ENCODE data around the gene RWDD3.

The RWDD3 gene

DNA sequence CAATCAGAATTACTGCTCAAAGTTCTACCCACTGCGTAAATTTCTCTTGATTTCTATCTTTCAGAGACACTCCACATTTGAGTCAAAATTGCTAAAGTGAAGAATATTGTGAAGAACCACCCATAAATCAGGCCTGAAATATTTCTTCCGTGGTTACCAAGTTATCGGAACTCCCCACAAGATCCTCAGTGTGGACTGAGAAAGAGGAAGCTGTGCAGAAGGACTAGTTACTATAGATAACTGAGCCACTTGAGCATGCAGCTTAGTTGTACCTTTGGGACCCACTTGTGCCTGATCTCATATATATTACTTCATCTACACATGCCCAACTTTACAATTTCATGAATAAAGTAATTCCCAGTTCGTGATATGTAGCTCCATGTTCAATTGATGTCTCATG, 18.4 kb downstream of the RWDD3 start:
- Histone ChIP-seq H3K9me3 (ENCODE audit: control insufficient read depth, insufficient read depth, low read depth, low read length) (no peaks in the 10 kb centered on the region), H3K9ac (ENCODE audit: low read length) (no peak overlapping the region), H3K27ac (ENCODE audit: low read depth, low read length) (no peak overlapping the region), H3K4me1 (ENCODE audit: control insufficient read depth, insufficient read depth, low read length) (no peaks in the 10 kb centered on the region), H3K27me3 (ENCODE audit: control insufficient read depth, insufficient read depth, low read length) (no peaks in the 10 kb centered on the region), H3K36me3 (ENCODE audit: control insufficient read depth, insufficient read depth, low read length) (peaks cover 5% of the 10 kb centered on the region; the same call in 1 of the 2 replicates), H3K4me3 (ENCODE audit: low read depth, low read length) (no peak overlapping the region)

GRCh38 chr1:95254959-95255358, 20.9 kb downstream of the RWDD3 start:
- no peak overlapping the region for H3K27ac ChIP-seq (ENCODE audit: low read depth, low read length)
- H3K4me1 ChIP-seq (ENCODE audit: control insufficient read depth, insufficient read depth, low read length) = no peaks in the 10 kb centered on the region
- no peaks in the 10 kb centered on the region for H3K9me3 ChIP-seq (ENCODE audit: control insufficient read depth, insufficient read depth, low read depth, low read length)
- peaks cover 5% of the 10 kb centered on the region; the same call in 1 of the 2 replicates for H3K36me3 ChIP-seq (ENCODE audit: control insufficient read depth, insufficient read depth, low read length)
- H3K27me3 ChIP-seq (ENCODE audit: control insufficient read depth, insufficient read depth, low read length) = no peaks in the 10 kb centered on the region
- no peak overlapping the region for H3K9ac ChIP-seq (ENCODE audit: low read length)
- H3K4me3 ChIP-seq (ENCODE audit: low read depth, low read length) = no peak overlapping the region

- no peaks in the 10 kb centered on the region for H3K4me1 ChIP-seq (ENCODE audit: control insufficient read depth, insufficient read depth, low read length)
- no peaks in the 10 kb centered on the region for H3K9me3 ChIP-seq (ENCODE audit: control insufficient read depth, insufficient read depth, low read depth, low read length)
- no peaks in the 10 kb centered on the region for H3K27me3 ChIP-seq (ENCODE audit: control insufficient read depth, insufficient read depth, low read length)
- H3K36me3 ChIP-seq (ENCODE audit: control insufficient read depth, insufficient read depth, low read length) = peaks cover 5% of the 10 kb centered on the region; the same call in 1 of the 2 replicates
- no peak overlapping the region for H3K9ac ChIP-seq (ENCODE audit: low read length)
- no peak overlapping the region for H3K27ac ChIP-seq (ENCODE audit: low read depth, low read length)
- H3K4me3 ChIP-seq (ENCODE audit: low read depth, low read length) = no peak overlapping the region
These were observed 21.8 kb downstream of the RWDD3 start for GRCh38 chr1:95255826-95256225.

DNA sequence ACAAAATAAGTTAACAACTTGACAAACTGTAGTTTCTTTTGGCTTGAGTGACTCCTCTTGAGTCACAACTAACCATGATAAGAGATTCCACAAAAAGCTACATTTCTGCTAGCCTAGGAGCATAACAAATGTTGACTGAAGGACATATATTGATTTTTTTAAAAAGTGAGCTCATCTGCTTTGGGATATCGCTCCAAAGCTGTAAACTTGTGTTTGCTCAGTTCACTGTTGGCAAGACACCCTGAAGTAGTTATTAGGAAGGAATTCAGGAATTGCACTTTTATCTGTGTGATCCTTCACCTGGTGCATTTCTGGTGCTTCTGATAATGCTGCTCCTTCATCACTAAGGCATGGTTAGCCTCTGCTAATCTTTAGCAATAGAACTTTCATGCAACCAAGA, 23.7 kb downstream of the RWDD3 start:
- Histone ChIP-seq H3K9me3 (ENCODE audit: control insufficient read depth, insufficient read depth, low read depth, low read length) (no peaks in the 10 kb centered on the region), H3K27me3 (ENCODE audit: control insufficient read depth, insufficient read depth, low read length) (no peaks in the 10 kb centered on the region)

GRCh38 chr1:95259245-95259644, 25.2 kb downstream of the RWDD3 start:
- H3K27me3 ChIP-seq (ENCODE audit: control insufficient read depth, insufficient read depth, low read length) = no peaks in the 10 kb centered on the region
- H3K4me1 ChIP-seq (ENCODE audit: control insufficient read depth, insufficient read depth, low read length) = no peaks in the 10 kb centered on the region
- no peak overlapping the region for H3K27ac ChIP-seq (ENCODE audit: low read depth, low read length)
- H3K4me3 ChIP-seq (ENCODE audit: low read depth, low read length) = no peak overlapping the region
- H3K9ac ChIP-seq (ENCODE audit: low read length) = no peak overlapping the region
- H3K36me3 ChIP-seq (ENCODE audit: control insufficient read depth, insufficient read depth, low read length) = no peaks in the 10 kb centered on the region
- no peaks in the 10 kb centered on the region for H3K9me3 ChIP-seq (ENCODE audit: control insufficient read depth, insufficient read depth, low read depth, low read length)

More for the DNA sequence above, 23.7 kb downstream of the RWDD3 start:
- Histone ChIP-seq H3K36me3 (ENCODE audit: control insufficient read depth, insufficient read depth, low read length) (no peaks in the 10 kb centered on the region), H3K4me1 (ENCODE audit: control insufficient read depth, insufficient read depth, low read length) (no peaks in the 10 kb centered on the region), H3K4me3 (ENCODE audit: low read depth, low read length) (no peak overlapping the region), H3K9ac (ENCODE audit: low read length) (no peak overlapping the region), H3K27ac (ENCODE audit: low read depth, low read length) (no peak overlapping the region)

DNA sequence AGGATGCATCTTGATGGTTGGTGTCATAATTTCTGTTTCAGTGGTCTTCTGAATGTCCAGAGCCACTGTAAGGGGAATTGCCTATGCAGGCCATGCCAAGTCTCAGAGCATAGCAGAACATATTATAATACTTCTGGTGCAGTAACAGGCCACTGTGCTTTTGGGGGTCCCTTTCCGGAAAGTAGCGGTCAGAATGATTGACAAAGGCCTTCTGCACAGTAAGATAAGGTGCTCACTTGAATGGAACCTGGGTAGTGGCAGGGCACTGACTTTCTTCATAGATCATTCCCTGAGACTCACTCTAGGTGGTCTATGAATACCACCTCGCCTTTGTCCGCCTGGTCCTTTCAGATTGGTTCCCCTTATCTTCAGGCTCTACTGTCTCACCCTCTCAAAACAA, 28.9 kb downstream of the RWDD3 start:
- H3K36me3 ChIP-seq (ENCODE audit: control insufficient read depth, insufficient read depth, low read length) = no peaks in the 10 kb centered on the region
- H3K4me1 ChIP-seq (ENCODE audit: control insufficient read depth, insufficient read depth, low read length) = no peaks in the 10 kb centered on the region
- H3K9me3 ChIP-seq (ENCODE audit: control insufficient read depth, insufficient read depth, low read depth, low read length) = no peaks in the 10 kb centered on the region
- H3K9ac ChIP-seq (ENCODE audit: low read length) = no peak overlapping the region
- no peaks in the 10 kb centered on the region for H3K27me3 ChIP-seq (ENCODE audit: control insufficient read depth, insufficient read depth, low read length)
- no peak overlapping the region for H3K4me3 ChIP-seq (ENCODE audit: low read depth, low read length)
- H3K27ac ChIP-seq (ENCODE audit: low read depth, low read length) = no peak overlapping the region

DNA sequence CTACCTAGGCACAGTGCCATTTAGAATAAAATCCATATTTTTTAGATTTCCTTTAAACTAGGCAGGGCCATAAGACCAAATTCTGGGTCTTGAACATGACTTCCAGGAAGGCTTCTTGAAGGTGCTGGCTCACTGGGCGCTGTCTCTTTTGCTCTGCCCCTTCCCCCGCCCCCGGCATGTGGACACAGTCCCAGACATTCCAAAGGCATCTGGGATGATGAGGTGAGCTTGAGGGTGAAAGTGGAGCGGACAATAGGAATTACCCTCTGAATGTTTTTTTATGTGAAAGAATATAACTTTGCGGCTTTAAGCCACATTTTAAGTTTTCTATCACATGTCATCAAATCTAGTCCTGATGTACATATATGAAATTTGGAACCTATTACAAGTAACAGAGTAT, 29.4 kb downstream of the RWDD3 start:
- Histone ChIP-seq H3K27me3 (ENCODE audit: control insufficient read depth, insufficient read depth, low read length) (no peaks in the 10 kb centered on the region), H3K4me1 (ENCODE audit: control insufficient read depth, insufficient read depth, low read length) (no peaks in the 10 kb centered on the region), H3K27ac (ENCODE audit: low read depth, low read length) (no peak overlapping the region), H3K36me3 (ENCODE audit: control insufficient read depth, insufficient read depth, low read length) (no peaks in the 10 kb centered on the region), H3K9ac (ENCODE audit: low read length) (no peak overlapping the region), H3K4me3 (ENCODE audit: low read depth, low read length) (no peak overlapping the region), H3K9me3 (ENCODE audit: control insufficient read depth, insufficient read depth, low read depth, low read length) (no peaks in the 10 kb centered on the region)

DNA sequence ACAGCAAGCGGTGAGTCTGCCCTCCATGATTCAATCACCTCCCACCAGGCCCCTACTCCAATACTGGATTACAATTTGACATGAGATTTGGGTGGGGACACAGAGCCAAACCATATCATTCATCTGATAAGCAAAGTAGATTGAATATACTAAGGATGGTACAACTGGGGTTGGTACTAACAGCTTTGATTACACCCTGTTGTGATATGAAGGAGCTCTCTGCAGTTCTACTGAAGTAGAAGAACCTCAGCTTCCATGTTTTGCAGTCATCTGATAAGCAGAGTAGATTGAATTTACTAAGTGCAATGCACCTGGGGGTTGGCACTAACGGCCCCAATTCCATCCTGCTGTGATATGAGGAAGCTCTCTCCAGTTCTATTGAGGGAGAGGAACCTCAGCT, 31.1 kb downstream of the RWDD3 start:
- Histone ChIP-seq H3K4me1 (ENCODE audit: control insufficient read depth, insufficient read depth, low read length) (no peaks in the 10 kb centered on the region), H3K27me3 (ENCODE audit: control insufficient read depth, insufficient read depth, low read length) (no peaks in the 10 kb centered on the region), H3K9ac (ENCODE audit: low read length) (no peak overlapping the region), H3K27ac (ENCODE audit: low read depth, low read length) (no peak overlapping the region), H3K9me3 (ENCODE audit: control insufficient read depth, insufficient read depth, low read depth, low read length) (no peaks in the 10 kb centered on the region), H3K36me3 (ENCODE audit: control insufficient read depth, insufficient read depth, low read length) (no peaks in the 10 kb centered on the region), H3K4me3 (ENCODE audit: low read depth, low read length) (no peak overlapping the region)

DNA sequence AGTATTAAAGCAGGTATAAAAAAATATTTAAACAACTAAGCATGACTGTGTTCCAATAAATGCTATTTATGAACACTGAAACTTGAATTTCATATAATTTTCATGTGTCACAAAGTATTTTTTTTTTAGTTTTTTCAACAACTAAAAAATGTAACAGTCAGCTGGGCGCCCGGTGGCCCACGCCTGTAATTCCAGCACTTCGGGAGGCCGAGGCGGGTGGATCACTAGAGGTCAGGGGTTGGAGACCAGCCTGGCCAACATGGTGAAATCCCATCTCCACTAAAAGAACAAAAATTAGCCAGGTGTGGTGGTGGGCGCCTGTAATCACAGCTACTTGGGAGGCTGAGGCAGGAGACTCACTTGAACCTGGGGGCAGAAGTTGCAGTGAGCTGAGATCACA, 42.4 kb downstream of the RWDD3 start:
- no peaks in the 10 kb centered on the region for H3K36me3 ChIP-seq (ENCODE audit: control insufficient read depth, insufficient read depth, low read length)
- H3K27ac ChIP-seq (ENCODE audit: low read depth, low read length) = no peak overlapping the region
- H3K4me1 ChIP-seq (ENCODE audit: control insufficient read depth, insufficient read depth, low read length) = no peaks in the 10 kb centered on the region; the same call in 1 of the 2 replicates
- H3K9ac ChIP-seq (ENCODE audit: low read length) = no peak overlapping the region
- H3K4me3 ChIP-seq (ENCODE audit: low read depth, low read length) = no peak overlapping the region
- H3K27me3 ChIP-seq (ENCODE audit: control insufficient read depth, insufficient read depth, low read length) = no peaks in the 10 kb centered on the region
- H3K9me3 ChIP-seq (ENCODE audit: control insufficient read depth, insufficient read depth, low read depth, low read length) = no peaks in the 10 kb centered on the region

DNA sequence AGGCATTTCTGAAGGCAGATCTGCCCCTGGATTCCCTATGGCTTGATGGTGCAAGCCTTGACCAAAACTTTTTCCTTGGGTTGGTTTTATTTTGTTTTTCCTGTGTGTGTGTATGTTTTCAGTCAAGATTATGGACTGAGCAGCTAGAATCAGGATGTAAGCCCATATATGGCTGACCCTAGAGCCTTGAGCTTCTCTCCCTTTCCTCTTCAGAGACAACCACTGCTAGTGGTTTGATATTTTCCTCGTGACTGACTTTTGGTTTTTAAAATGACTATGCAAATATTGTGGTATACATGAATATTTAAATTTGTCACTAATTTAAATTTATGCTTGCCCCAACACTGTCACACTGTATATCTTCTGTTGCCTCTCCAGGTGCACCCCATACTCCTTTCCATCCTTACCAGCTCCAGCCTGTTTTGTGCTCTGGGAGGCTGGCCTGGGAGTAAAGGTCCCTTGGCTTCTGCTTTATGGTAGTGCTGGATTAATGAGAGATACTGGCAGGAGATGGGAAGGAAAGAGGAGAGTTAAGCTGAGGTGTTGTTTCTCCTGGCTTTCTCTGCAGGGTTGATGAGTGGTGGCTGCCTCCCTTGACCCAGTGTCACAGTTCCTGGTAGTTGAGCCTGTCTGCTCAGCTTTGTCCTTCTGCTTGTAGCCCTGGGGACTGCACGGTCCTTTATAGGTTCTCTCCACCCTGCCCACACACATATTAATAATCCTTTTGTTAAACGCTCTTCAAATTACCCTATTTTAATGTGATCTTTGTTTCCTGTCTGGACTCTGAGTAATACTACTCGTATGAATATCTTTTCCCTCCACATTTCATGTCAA, 44.4 kb downstream of the RWDD3 start:
- Histone ChIP-seq H3K4me1 (ENCODE audit: control insufficient read depth, insufficient read depth, low read length) (peaks cover 3% of the 10 kb centered on the region; the same call in 1 of the 2 replicates), H3K36me3 (ENCODE audit: control insufficient read depth, insufficient read depth, low read length) (no peaks in the 10 kb centered on the region), H3K9me3 (ENCODE audit: control insufficient read depth, insufficient read depth, low read depth, low read length) (no peaks in the 10 kb centered on the region), H3K9ac (ENCODE audit: low read length) (no peak overlapping the region), H3K27ac (ENCODE audit: low read depth, low read length) (no peak overlapping the region), H3K27me3 (ENCODE audit: control insufficient read depth, insufficient read depth, low read length) (no peaks in the 10 kb centered on the region), H3K4me3 (ENCODE audit: low read depth, low read length) (no peak overlapping the region)

DNA sequence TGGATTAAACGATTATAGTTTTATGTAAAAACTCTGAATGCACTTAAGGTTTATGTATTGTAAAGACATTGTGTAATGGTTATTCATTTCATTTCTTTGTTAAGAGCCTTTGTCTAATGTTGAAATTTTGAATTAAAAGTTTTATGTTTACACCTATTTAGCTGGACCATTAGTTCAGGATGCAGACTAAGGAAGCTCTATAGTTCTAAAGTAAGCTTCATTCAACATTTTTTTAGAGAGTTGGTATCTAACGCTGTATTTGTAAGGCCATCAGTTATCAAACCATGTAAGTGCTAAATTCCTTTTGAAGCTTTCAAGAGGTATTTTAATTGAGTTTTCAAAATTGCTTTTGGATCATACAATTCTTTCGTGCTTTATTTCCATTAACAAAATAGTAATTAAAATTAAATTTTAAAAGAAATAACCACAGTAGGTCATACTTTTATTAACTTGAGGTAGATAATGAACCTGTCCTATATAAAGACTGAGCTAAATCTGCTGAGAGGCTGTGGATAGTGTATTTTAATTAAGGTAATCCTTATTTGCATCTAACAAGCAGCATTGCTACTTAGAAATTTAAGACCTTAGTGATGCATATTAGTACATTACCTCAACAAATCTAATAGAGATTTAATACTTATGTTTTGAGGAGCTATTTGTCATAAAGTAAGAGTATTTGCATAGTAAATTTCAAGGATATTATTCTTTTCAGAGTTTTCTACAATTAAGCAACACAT, 47.9 kb downstream of the RWDD3 start:
- no peaks in the 10 kb centered on the region for H3K27me3 ChIP-seq (ENCODE audit: control insufficient read depth, insufficient read depth, low read length)
- no peak overlapping the region for H3K9ac ChIP-seq (ENCODE audit: low read length)
- no peaks in the 10 kb centered on the region for H3K36me3 ChIP-seq (ENCODE audit: control insufficient read depth, insufficient read depth, low read length)
- peaks cover 3% of the 10 kb centered on the region; the same call in 1 of the 2 replicates for H3K4me1 ChIP-seq (ENCODE audit: control insufficient read depth, insufficient read depth, low read length)
- no peak overlapping the region for H3K4me3 ChIP-seq (ENCODE audit: low read depth, low read length)
- H3K9me3 ChIP-seq (ENCODE audit: control insufficient read depth, insufficient read depth, low read depth, low read length) = no peaks in the 10 kb centered on the region
- H3K27ac ChIP-seq (ENCODE audit: low read depth, low read length) = no peak overlapping the region

Data from HUES6 (cell line).